SU-DHL-6 (cell line): ENCODE results near the gene ACTN3.

Source experiments
- H2AFZ ChIP-seq: fragments of 200-600 bp; sonication (generic); 2 replicates; pipeline ENCODE4 v1.6.1; 2014; ENCODE audit warnings: low read depth, mild to moderate bottlenecking, moderate library complexity, mixed read lengths, antibody characterized with exemption, low read length; ENCODE audit not compliant: severe bottlenecking
- H3F3A ChIP-seq: fragments of 200-600 bp; shearing (Covaris generic); 2 replicates; pipeline ENCODE4 v1.6.0; 2016; ENCODE audit warnings: antibody characterized with exemption, mild to moderate bottlenecking; ENCODE audit not compliant: insufficient read depth
- H3K27ac ChIP-seq: fragments of 200-600 bp; sonication (generic); 2 replicates; pipeline ENCODE4 v1.5.1; 2016; ENCODE audit warnings: low read depth, mild to moderate bottlenecking, low read length, moderate library complexity, mixed read lengths
- H3K27me3 ChIP-seq: fragments of 200-600 bp; sonication (generic), shearing (Covaris generic); 2 replicates; pipeline ENCODE4 v1.6.0; 2014; ENCODE audit warnings: mild to moderate bottlenecking, low read length
- H3K36me3 ChIP-seq: fragments of 200-600 bp; sonication (generic); 2 replicates; pipeline ENCODE4 v1.6.1; 2014; ENCODE audit warnings: mild to moderate bottlenecking, low read length, mixed read lengths
- H3K4me2 ChIP-seq: fragments of 300-600, 200-600 bp; shearing (Covaris generic), sonication (generic); 2 replicates; pipeline ENCODE4 v1.6.0; 2014; ENCODE audit warnings: low read length, low read depth, mild to moderate bottlenecking; ENCODE audit not compliant: poor library complexity, severe bottlenecking
- H3K4me3 ChIP-seq: fragments of 200-600 bp; sonication (generic); 2 replicates; pipeline ENCODE4 v1.5.1; 2014; ENCODE audit warnings: antibody characterized with exemption, low read length, mild to moderate bottlenecking, mixed read lengths; ENCODE audit not compliant: insufficient read depth, poor library complexity, severe bottlenecking
- H3K79me2 ChIP-seq: fragments of 200-600 bp; sonication (generic); 2 replicates; pipeline ENCODE4 v1.6.1; 2014; ENCODE audit warnings: mild to moderate bottlenecking, low read length, moderate library complexity; ENCODE audit not compliant: insufficient read depth
- H3K9ac ChIP-seq: fragments of 200-600 bp; sonication (generic); 2 replicates; pipeline ENCODE4 v1.7.0; 2014; ENCODE audit warnings: mild to moderate bottlenecking, low read length
- H3K9me2 ChIP-seq: fragments of 200-600 bp; sonication (generic); replicated peaks from 2 replicates; pipeline ENCODE4 v1.6.1; 2014; ENCODE audit warnings: low read length; ENCODE audit not compliant: insufficient read depth
- H3K9me3 ChIP-seq: fragments of 200-600 bp; sonication (generic); 2 replicates; pipeline ENCODE4 v1.6.1; 2014; ENCODE audit warnings: low read length, mixed read lengths; ENCODE audit not compliant: insufficient read depth
- H4K20me1 ChIP-seq: fragments of 200-600 bp; sonication (generic); 2 replicates; pipeline ENCODE4 v1.6.1; 2014; ENCODE audit warnings: low read depth, mild to moderate bottlenecking, antibody characterized with exemption, low read length, moderate library complexity, mixed read lengths
- EZH2phosphoT487 ChIP-seq: fragments of 200-600 bp; sonication (generic), shearing (Covaris generic); conservative IDR thresholded peaks from 2 replicates; pipeline ENCODE4 v1.6.1; 2018; ENCODE audit warnings: mild to moderate bottlenecking, antibody characterized with exemption, low read length, moderate library complexity, mixed read lengths
- TF ChIP-seq, protein P1 (sequence below): fragments of 200-600 bp; sonication (generic); IDR thresholded peaks from one replicate; pipeline ENCODE4 v1.5.1; 2017; ENCODE audit warnings: antibody characterized with exemption, mild to moderate bottlenecking, low read length, moderate library complexity; ENCODE audit not compliant: insufficient read depth, poor library complexity, severe bottlenecking

ACTN3 gene

DNA sequence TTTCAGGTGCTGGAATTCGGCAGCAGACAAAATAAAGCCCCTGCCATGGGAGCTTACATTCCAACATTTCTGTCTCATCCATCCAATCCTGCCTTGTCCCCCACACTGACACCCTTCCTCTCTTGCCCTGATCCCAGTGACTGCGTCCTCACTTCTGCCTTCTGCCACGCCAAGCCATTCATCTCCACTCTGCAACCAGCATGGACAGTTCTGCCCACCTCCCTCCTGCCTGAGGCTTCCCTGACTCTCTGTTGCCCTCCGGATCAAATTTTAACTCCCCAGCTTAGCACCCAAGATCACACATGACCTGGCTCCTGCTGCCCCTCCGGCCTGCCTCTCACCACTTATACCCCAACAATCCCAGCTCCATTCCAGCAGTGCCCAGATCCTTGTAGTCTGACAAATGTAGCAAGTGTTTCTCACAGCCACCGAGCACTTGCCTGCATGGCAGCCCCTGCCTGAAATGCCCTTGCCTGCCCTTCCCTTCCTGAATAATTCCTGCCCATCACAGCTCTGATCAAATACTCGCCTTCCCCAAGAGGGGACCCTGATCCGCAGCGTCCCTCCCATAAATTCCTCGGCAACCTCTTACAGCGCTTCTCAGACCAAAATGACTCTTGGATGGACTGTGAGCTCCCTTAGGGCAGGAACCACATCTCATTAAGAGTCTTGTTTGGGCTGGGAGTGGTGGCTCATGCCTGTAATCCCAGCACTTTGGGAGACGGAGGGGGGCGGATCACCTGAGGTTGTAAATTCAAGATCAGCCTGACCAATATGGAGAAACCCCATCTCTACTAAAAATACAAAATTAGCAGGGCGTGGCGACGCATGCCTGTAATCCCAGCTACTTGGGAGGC, 2.3 kb downstream of the ACTN3 start:
- Histone ChIP-seq H3K27ac (no peak overlapping the region), H3K4me2 (no peak overlapping the region), H3K79me2 (no peaks in the 10 kb centered on the region), H3K9ac (no peak overlapping the region), H3K36me3 (no peaks in the 10 kb centered on the region), H4K20me1 (no peaks in the 10 kb centered on the region), H3F3A (peaks cover 16% of the 10 kb centered on the region), H3K9me2 (no peaks in the 10 kb centered on the region), H3K27me3 (no peaks in the 10 kb centered on the region), H3K4me3 (no peak overlapping the region), H3K9me3 (no peaks in the 10 kb centered on the region), H2AFZ (no peak overlapping the region)
- TF ChIP-seq, protein P1, sequence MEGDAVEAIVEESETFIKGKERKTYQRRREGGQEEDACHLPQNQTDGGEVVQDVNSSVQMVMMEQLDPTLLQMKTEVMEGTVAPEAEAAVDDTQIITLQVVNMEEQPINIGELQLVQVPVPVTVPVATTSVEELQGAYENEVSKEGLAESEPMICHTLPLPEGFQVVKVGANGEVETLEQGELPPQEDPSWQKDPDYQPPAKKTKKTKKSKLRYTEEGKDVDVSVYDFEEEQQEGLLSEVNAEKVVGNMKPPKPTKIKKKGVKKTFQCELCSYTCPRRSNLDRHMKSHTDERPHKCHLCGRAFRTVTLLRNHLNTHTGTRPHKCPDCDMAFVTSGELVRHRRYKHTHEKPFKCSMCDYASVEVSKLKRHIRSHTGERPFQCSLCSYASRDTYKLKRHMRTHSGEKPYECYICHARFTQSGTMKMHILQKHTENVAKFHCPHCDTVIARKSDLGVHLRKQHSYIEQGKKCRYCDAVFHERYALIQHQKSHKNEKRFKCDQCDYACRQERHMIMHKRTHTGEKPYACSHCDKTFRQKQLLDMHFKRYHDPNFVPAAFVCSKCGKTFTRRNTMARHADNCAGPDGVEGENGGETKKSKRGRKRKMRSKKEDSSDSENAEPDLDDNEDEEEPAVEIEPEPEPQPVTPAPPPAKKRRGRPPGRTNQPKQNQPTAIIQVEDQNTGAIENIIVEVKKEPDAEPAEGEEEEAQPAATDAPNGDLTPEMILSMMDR, result no peak
- TF ChIP-seq EZH2phosphoT487, result no peak

DNA sequence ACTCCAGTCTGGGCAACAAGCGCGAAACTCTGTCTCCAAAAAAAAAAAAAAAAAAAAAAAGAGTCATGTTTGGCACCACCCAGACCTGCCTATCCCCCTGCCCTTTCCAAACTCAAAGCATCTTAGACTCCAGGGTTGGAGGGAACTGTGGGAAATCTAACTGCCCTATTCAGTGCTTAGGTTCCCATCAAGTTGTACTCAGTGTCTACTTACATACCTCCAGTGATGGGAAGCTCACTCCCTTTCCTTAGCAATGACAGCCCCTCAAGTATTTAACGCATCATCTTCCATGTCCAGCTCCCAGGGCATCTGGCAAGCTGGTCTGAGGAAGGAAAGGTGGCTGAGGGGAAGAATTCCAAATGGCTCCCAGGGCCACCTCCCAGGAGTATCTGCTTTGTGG, 3.0 kb downstream of the ACTN3 start:
- peaks cover 9% of the 10 kb centered on the region for H3F3A ChIP-seq

DNA sequence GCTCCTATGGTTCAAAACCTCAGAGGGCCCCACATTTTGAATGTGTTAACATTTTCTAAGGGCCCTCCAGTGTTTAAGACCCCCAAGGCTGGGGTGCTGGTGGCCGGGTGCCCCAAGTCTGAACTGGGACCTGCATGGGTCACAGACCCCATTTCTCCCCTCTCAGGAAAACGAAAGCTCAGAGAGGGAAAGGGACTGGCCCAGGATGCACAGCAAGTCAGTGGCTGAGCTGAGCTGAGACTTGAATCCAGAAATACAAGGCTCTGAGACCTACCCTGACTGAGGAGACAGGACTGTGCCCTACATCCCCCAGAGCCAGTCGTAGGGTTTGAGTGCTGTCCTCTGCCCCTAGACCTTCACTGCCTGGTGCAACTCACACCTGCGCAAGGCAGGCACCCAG, 4.2 kb downstream of the ACTN3 start:
- no peaks in the 10 kb centered on the region for H4K20me1 ChIP-seq
- no peaks in the 10 kb centered on the region for H3K27me3 ChIP-seq
- no peaks in the 10 kb centered on the region for H3K9me2 ChIP-seq
- H3F3A ChIP-seq, result no peaks in the 10 kb centered on the region
- no peak overlapping the region for H3K27ac ChIP-seq
- no peak for TF ChIP-seq EZH2phosphoT487
- TF ChIP-seq, protein P1, result no peak
- no peak overlapping the region for H2AFZ ChIP-seq
- H3K4me3 ChIP-seq, result no peak overlapping the region
- no peaks in the 10 kb centered on the region for H3K36me3 ChIP-seq
- H3K9ac ChIP-seq, result no peak overlapping the region
- no peaks in the 10 kb centered on the region for H3K9me3 ChIP-seq
- no peak overlapping the region for H3K4me2 ChIP-seq
- no peaks in the 10 kb centered on the region for H3K79me2 ChIP-seq

More for the DNA sequence above, 3.0 kb downstream of the ACTN3 start:
- no peaks in the 10 kb centered on the region for H3K9me2 ChIP-seq
- H3K4me3 ChIP-seq, result no peak overlapping the region
- no peaks in the 10 kb centered on the region for H3K36me3 ChIP-seq
- H3K9ac ChIP-seq, result no peak overlapping the region
- H3K27me3 ChIP-seq, result no peaks in the 10 kb centered on the region
- H3K9me3 ChIP-seq, result no peaks in the 10 kb centered on the region
- TF ChIP-seq EZH2phosphoT487, result no peak
- TF ChIP-seq, protein P1, result no peak
- no peak overlapping the region for H2AFZ ChIP-seq
- H3K27ac ChIP-seq, result no peak overlapping the region
- H4K20me1 ChIP-seq, result no peaks in the 10 kb centered on the region
- H3K79me2 ChIP-seq, result no peaks in the 10 kb centered on the region
- H3K4me2 ChIP-seq, result no peak overlapping the region
